HCT116 (cell line): ENCODE results near the gene HAO1. TPM values are rescaled to one million over a fixed set of nuclear protein-coding genes. Genes with fewer than 3 reads are reported as not detected.

ENCODE experiments used
- ATAC-seq: fragments of 200-7000 bp; cut with Tn5 transposase; 2 replicates; pipeline ENCODE4 v1.9.1; 2020; ENCODE audit warnings: mild to moderate bottlenecking, moderate library complexity
- BruUV-seq: library from RNA; stranded (reverse); fragments of 400-500 nt; replicated peaks from 2 replicates; lab custom pipeline; 2021; lab: Mats Ljungman, UMichigan
- CTCF ChIA-PET: fragments of 300-600 bp; sonication (Branson Sonifier 250); formaldehyde crosslinking; loops from one replicate; lab custom pipeline; 2021; ENCODE audit warnings: antibody characterized with exemption; lab: Charles Lee
- POLR2A ChIA-PET: fragments of 300-600, 350-600 bp; sonication (Branson Sonifier 250); formaldehyde crosslinking; loops from one replicate; lab custom pipeline; 2021; ENCODE audit warnings: antibody characterized with exemption; lab: Charles Lee
- RAD21 ChIA-PET, 2 experiments: fragments of 300-600 bp; sonication (Branson Sonifier 250); formaldehyde crosslinking; loops; one replicate each; lab custom pipeline; 2023; ENCODE audit warnings: low total read pairs in 2 of 2; ENCODE audit not compliant: uncharacterized antibody in 2 of 2, unreplicated experiment in 2 of 2, low non-redundant PET in 1 of 2; lab: Charles Lee
- DNase-seq: peaks from one replicate; pipeline ENCODE4 v3.0.0-alpha.2; 2010; ENCODE audit warnings: low read depth, low spot score
- H2AFZ ChIP-seq: fragments of 200-600 bp; shearing (Covaris generic), sonication (generic); 2 replicates; pipeline ENCODE4 v1.6.1; 2017; ENCODE audit warnings: low read depth, mixed run types, mixed read lengths, antibody characterized with exemption, low read length; ENCODE audit not compliant: poor library complexity, severe bottlenecking
- H3K27ac ChIP-seq: 2 replicates; pipeline ENCODE4 v1.5.1; 2012; ENCODE audit warnings: low read depth, low read length
- H3K27me3 ChIP-seq: fragments of 200-600 bp; sonication (generic); 2 replicates; pipeline ENCODE4 v1.6.1; 2016; ENCODE audit warnings: mixed run types, low read length, mixed read lengths; ENCODE audit not compliant: insufficient read depth
- H3K36me3 ChIP-seq, 2 experiments: fragments of 200-500 bp in 1 of 2; fragments of 200-600 bp in 1 of 2; sonication (Bioruptor generic) in 1 of 2; sonication (generic) in 1 of 2; 2 replicates each; pipeline versions ENCODE4 v1.5.1 to v1.6.1; 2014 to 2016; ENCODE audit warnings: low read length in 2 of 2, inconsistent platforms in 1 of 2, mixed read lengths in 1 of 2, mixed run types in 1 of 2; ENCODE audit not compliant: insufficient read depth in 2 of 2, control insufficient read depth in 1 of 2
- H3K4me1 ChIP-seq, 2 experiments: fragments of 200-600 bp in 1 of 2; sonication (generic) in 1 of 2; 2 replicates each; pipeline versions ENCODE4 v1.5.1 to v1.6.1; 2012 to 2017; ENCODE audit warnings: low read length in 2 of 2, inconsistent platforms in 1 of 2, mild to moderate bottlenecking in 1 of 2, mixed read lengths in 1 of 2, mixed run types in 1 of 2, moderate library complexity in 1 of 2; ENCODE audit not compliant: insufficient read depth in 2 of 2, control insufficient read depth in 1 of 2
- H3K4me2 ChIP-seq: fragments of 200-600 bp; sonication (generic); 2 replicates; pipeline ENCODE4 v1.6.1; 2017; ENCODE audit warnings: mixed run types, low read length, mixed read lengths
- H3K4me3 ChIP-seq, 2 experiments: fragments of 200-600 bp in 1 of 2; sonication (generic) in 1 of 2; replicated peaks in 1 of 2; 2 replicates each; pipeline ENCODE4 v1.5.1; 2011 to 2016; ENCODE audit warnings: low read length in 2 of 2, control low read depth in 1 of 2, low read depth in 1 of 2, mild to moderate bottlenecking in 1 of 2, mixed read lengths in 1 of 2, mixed run types in 1 of 2
- H3K79me2 ChIP-seq: fragments of 200-600 bp; sonication (generic); 2 replicates; pipeline ENCODE4 v1.6.1; 2017; ENCODE audit warnings: mild to moderate bottlenecking, mixed run types, low read length, moderate library complexity, mixed read lengths; ENCODE audit not compliant: insufficient read depth
- H3K9ac ChIP-seq: fragments of 200-600 bp; sonication (generic); 2 replicates; pipeline ENCODE4 v1.6.1; 2016; ENCODE audit warnings: low read length, mixed read lengths
- H3K9me2 ChIP-seq: fragments of 200-600 bp; sonication (generic), shearing (Covaris generic); 2 replicates; pipeline ENCODE4 v1.6.1; 2017; ENCODE audit warnings: mixed run types, mild to moderate bottlenecking, moderate library complexity; ENCODE audit not compliant: insufficient read depth
- H3K9me3 ChIP-seq, 2 experiments: fragments of 200-500 bp in 1 of 2; fragments of 200-600 bp in 1 of 2; sonication (Bioruptor generic) in 1 of 2; sonication (generic) in 1 of 2; 2 replicates each; pipeline ENCODE4 v1.6.1; 2014 to 2017; ENCODE audit warnings: low read length in 2 of 2, mixed read lengths in 2 of 2, inconsistent platforms in 1 of 2, low read depth in 1 of 2, mild to moderate bottlenecking in 1 of 2, mixed run types in 1 of 2, moderate library complexity in 1 of 2; ENCODE audit not compliant: control insufficient read depth in 1 of 2, insufficient read depth in 1 of 2
- H4K20me1 ChIP-seq: fragments of 200-600 bp; sonication (generic), shearing (Covaris generic); 2 replicates; pipeline ENCODE4 v1.6.1; 2017; ENCODE audit warnings: mixed run types, mild to moderate bottlenecking, moderate library complexity; ENCODE audit not compliant: insufficient read depth
- CBX3 ChIP-seq: IDR thresholded peaks from 2 replicates; pipeline ENCODE4 v1.6.1; 2012; ENCODE audit warnings: low read depth
- EGR1 ChIP-seq: IDR thresholded peaks from 2 replicates; pipeline ENCODE4 v1.6.1; 2012; ENCODE audit warnings: low read depth
- ELF1 ChIP-seq: IDR thresholded peaks from 2 replicates; pipeline ENCODE4 v1.6.1; 2012; ENCODE audit warnings: low read depth, borderline replicate concordance
- EZH2 ChIP-seq: fragments of 200-600 bp; sonication (generic); IDR thresholded peaks from 2 replicates; pipeline ENCODE4 v1.6.1; 2017; ENCODE audit warnings: antibody characterized with exemption, mixed run types
- POLR2AphosphoS5 ChIP-seq: IDR thresholded peaks from 2 replicates; pipeline ENCODE4 v1.6.1; 2011; ENCODE audit warnings: mild to moderate bottlenecking, low read depth, low read length, moderate library complexity
- SIN3A ChIP-seq: IDR thresholded peaks from 2 replicates; pipeline ENCODE4 v1.6.1; 2012; ENCODE audit warnings: low read depth
- SP1 ChIP-seq: IDR thresholded peaks from 2 replicates; pipeline ENCODE4 v1.6.1; 2012; ENCODE audit warnings: low read depth
- SRF ChIP-seq: IDR thresholded peaks from 2 replicates; pipeline ENCODE4 v1.6.1; 2012; ENCODE audit warnings: low read depth
- ZBTB33 ChIP-seq: IDR thresholded peaks from 2 replicates; pipeline ENCODE4 v1.6.1; 2011; ENCODE audit warnings: mild to moderate bottlenecking, low read length, moderate library complexity; ENCODE audit not compliant: insufficient replicate concordance; ENCODE audit errors: extremely low read depth
- intact Hi-C: fragments of 100-400 bp; cut with micrococcal nuclease; formaldehyde crosslinking; loops from 2 replicates; pipeline ENCODE4 v1.10.0; 2022
- total RNA-seq: library from RNA; stranded (reverse); gene quantifications from one replicate; pipeline ENCODE4 v1.2.1, GENCODE V29; 2021; ENCODE audit not compliant: unreplicated experiment

Gene HAO1
- total RNA-seq, 1 experiment from 2014 or later: 0.12 TPM

- ChIA-PET CTCF (interaction anchor here (1.1 kb wide), 1 partner anchor 13 kb away, joined by 3 read pairs; no protein-coding TSS in a partner anchor), RAD21 (no interaction called here), POLR2A (no interaction called here)
- H3K9ac ChIP-seq: no peak overlapping the region
- H3K36me3 ChIP-seq: no peaks in the 10 kb centered on the region
- no peak for DNase-seq
- H4K20me1 ChIP-seq: no peaks in the 10 kb centered on the region
- no peak for ATAC-seq
- no TSS peak for BruUV-seq
- no peak overlapping the region for H3K4me2 ChIP-seq
- no peaks in the 10 kb centered on the region for H3K9me2 ChIP-seq
- no peak overlapping the region for H3K27ac ChIP-seq
- H3K4me3 ChIP-seq: no peak overlapping the region
- no peaks in the 10 kb centered on the region for H3K4me1 ChIP-seq
- TF ChIP-seq EGR1 (no peak), SIN3A (no peak), EZH2 (no peak), SP1 (no peak), SRF (no peak), CBX3 (no peak), ELF1 (no peak)
- intact Hi-C loops: no loop called here
- H3K79me2 ChIP-seq: no peaks in the 10 kb centered on the region
- no peak overlapping the region for H2AFZ ChIP-seq
- no peaks in the 10 kb centered on the region for H3K27me3 ChIP-seq
- no peaks in the 10 kb centered on the region for H3K9me3 ChIP-seq
Observed at GRCh38 chr20:7967199-7967844, 27.1 kb upstream of the HAO1 start.

GRCh38 chr20:7966176-7966575 is 25.9 kb upstream of the HAO1 start:
- H3K36me3 ChIP-seq: no peaks in the 10 kb centered on the region
- RAD21 ChIA-PET: no interaction called here
- no peak for TF ChIP-seq ZBTB33
- TF ChIP-seq POLR2AphosphoS5: no peak
- H3K79me2 ChIP-seq: no peaks in the 10 kb centered on the region
- POLR2A ChIA-PET: no interaction called here
- no peaks in the 10 kb centered on the region for H3K9me2 ChIP-seq
- no peaks in the 10 kb centered on the region for H4K20me1 ChIP-seq
- no peaks in the 10 kb centered on the region for H3K9me3 ChIP-seq
- H3K9ac ChIP-seq: no peak overlapping the region
- no peak overlapping the region for H3K4me3 ChIP-seq
- CTCF ChIA-PET: no interaction called here
- no peaks in the 10 kb centered on the region for H3K27me3 ChIP-seq
- no peaks in the 10 kb centered on the region for H3K4me1 ChIP-seq
- intact Hi-C loops: no loop called here
- H3K4me2 ChIP-seq: no peak overlapping the region
- H3K27ac ChIP-seq: no peak overlapping the region
- no TSS peak for BruUV-seq
- no peak overlapping the region for H2AFZ ChIP-seq
- no peak for DNase-seq
- no peak for ATAC-seq
